HCT116 (cell line): Measurements from ENCODE around the gene EFNB2. TPM values are rescaled to one million over a fixed set of nuclear protein-coding genes. Genes with fewer than 3 reads are reported as not detected.

Source experiments
- ATAC-seq: fragments of 200-7000 bp; cut with Tn5 transposase; 2 replicates; pipeline ENCODE4 v1.9.1; 2020; ENCODE audit warnings: mild to moderate bottlenecking, moderate library complexity
- BruUV-seq: library from RNA; stranded (reverse); fragments of 400-500 nt; replicated peaks from 2 replicates; lab custom pipeline; 2021; lab: Mats Ljungman, UMichigan
- CTCF ChIA-PET: fragments of 300-600 bp; sonication (Branson Sonifier 250); formaldehyde crosslinking; loops from one replicate; lab custom pipeline; 2021; ENCODE audit warnings: antibody characterized with exemption; lab: Charles Lee
- POLR2A ChIA-PET: fragments of 300-600, 350-600 bp; sonication (Branson Sonifier 250); formaldehyde crosslinking; loops from one replicate; lab custom pipeline; 2021; ENCODE audit warnings: antibody characterized with exemption; lab: Charles Lee
- RAD21 ChIA-PET, 2 experiments: fragments of 300-600 bp; sonication (Branson Sonifier 250); formaldehyde crosslinking; loops; one replicate each; lab custom pipeline; 2023; ENCODE audit warnings: low total read pairs in 2 of 2; ENCODE audit not compliant: uncharacterized antibody in 2 of 2, unreplicated experiment in 2 of 2, low non-redundant PET in 1 of 2; lab: Charles Lee
- DNase-seq: peaks from one replicate; pipeline ENCODE4 v3.0.0-alpha.2; 2010; ENCODE audit warnings: low read depth, low spot score
- H2AFZ ChIP-seq: fragments of 200-600 bp; shearing (Covaris generic), sonication (generic); 2 replicates; pipeline ENCODE4 v1.6.1; 2017; ENCODE audit warnings: low read depth, mixed run types, mixed read lengths, antibody characterized with exemption, low read length; ENCODE audit not compliant: poor library complexity, severe bottlenecking
- H3K27ac ChIP-seq: 2 replicates; pipeline ENCODE4 v1.5.1; 2012; ENCODE audit warnings: low read depth, low read length
- H3K27me3 ChIP-seq: fragments of 200-600 bp; sonication (generic); 2 replicates; pipeline ENCODE4 v1.6.1; 2016; ENCODE audit warnings: mixed run types, low read length, mixed read lengths; ENCODE audit not compliant: insufficient read depth
- H3K36me3 ChIP-seq, 2 experiments: fragments of 200-500 bp in 1 of 2; fragments of 200-600 bp in 1 of 2; sonication (Bioruptor generic) in 1 of 2; sonication (generic) in 1 of 2; 2 replicates each; pipeline versions ENCODE4 v1.5.1 to v1.6.1; 2014 to 2016; ENCODE audit warnings: low read length in 2 of 2, inconsistent platforms in 1 of 2, mixed read lengths in 1 of 2, mixed run types in 1 of 2; ENCODE audit not compliant: insufficient read depth in 2 of 2, control insufficient read depth in 1 of 2
- H3K4me1 ChIP-seq, 2 experiments: fragments of 200-600 bp in 1 of 2; sonication (generic) in 1 of 2; 2 replicates each; pipeline versions ENCODE4 v1.5.1 to v1.6.1; 2012 to 2017; ENCODE audit warnings: low read length in 2 of 2, inconsistent platforms in 1 of 2, mild to moderate bottlenecking in 1 of 2, mixed read lengths in 1 of 2, mixed run types in 1 of 2, moderate library complexity in 1 of 2; ENCODE audit not compliant: insufficient read depth in 2 of 2, control insufficient read depth in 1 of 2
- H3K4me2 ChIP-seq: fragments of 200-600 bp; sonication (generic); 2 replicates; pipeline ENCODE4 v1.6.1; 2017; ENCODE audit warnings: mixed run types, low read length, mixed read lengths
- H3K4me3 ChIP-seq, 2 experiments: fragments of 200-600 bp in 1 of 2; sonication (generic) in 1 of 2; replicated peaks in 1 of 2; 2 replicates each; pipeline ENCODE4 v1.5.1; 2011 to 2016; ENCODE audit warnings: low read length in 2 of 2, control low read depth in 1 of 2, low read depth in 1 of 2, mild to moderate bottlenecking in 1 of 2, mixed read lengths in 1 of 2, mixed run types in 1 of 2
- H3K79me2 ChIP-seq: fragments of 200-600 bp; sonication (generic); 2 replicates; pipeline ENCODE4 v1.6.1; 2017; ENCODE audit warnings: mild to moderate bottlenecking, mixed run types, low read length, moderate library complexity, mixed read lengths; ENCODE audit not compliant: insufficient read depth
- H3K9ac ChIP-seq: fragments of 200-600 bp; sonication (generic); 2 replicates; pipeline ENCODE4 v1.6.1; 2016; ENCODE audit warnings: low read length, mixed read lengths
- H3K9me2 ChIP-seq: fragments of 200-600 bp; sonication (generic), shearing (Covaris generic); 2 replicates; pipeline ENCODE4 v1.6.1; 2017; ENCODE audit warnings: mixed run types, mild to moderate bottlenecking, moderate library complexity; ENCODE audit not compliant: insufficient read depth
- H3K9me3 ChIP-seq, 2 experiments: fragments of 200-500 bp in 1 of 2; fragments of 200-600 bp in 1 of 2; sonication (Bioruptor generic) in 1 of 2; sonication (generic) in 1 of 2; 2 replicates each; pipeline ENCODE4 v1.6.1; 2014 to 2017; ENCODE audit warnings: low read length in 2 of 2, mixed read lengths in 2 of 2, inconsistent platforms in 1 of 2, low read depth in 1 of 2, mild to moderate bottlenecking in 1 of 2, mixed run types in 1 of 2, moderate library complexity in 1 of 2; ENCODE audit not compliant: control insufficient read depth in 1 of 2, insufficient read depth in 1 of 2
- H4K20me1 ChIP-seq: fragments of 200-600 bp; sonication (generic), shearing (Covaris generic); 2 replicates; pipeline ENCODE4 v1.6.1; 2017; ENCODE audit warnings: mixed run types, mild to moderate bottlenecking, moderate library complexity; ENCODE audit not compliant: insufficient read depth
- CBX3 ChIP-seq: IDR thresholded peaks from 2 replicates; pipeline ENCODE4 v1.6.1; 2012; ENCODE audit warnings: low read depth
- CEBPB ChIP-seq: IDR thresholded peaks from 2 replicates; pipeline ENCODE4 v1.6.1; 2012; ENCODE audit warnings: low read depth
- EGR1 ChIP-seq: IDR thresholded peaks from 2 replicates; pipeline ENCODE4 v1.6.1; 2012; ENCODE audit warnings: low read depth
- ELF1 ChIP-seq: IDR thresholded peaks from 2 replicates; pipeline ENCODE4 v1.6.1; 2012; ENCODE audit warnings: low read depth, borderline replicate concordance
- EZH2 ChIP-seq: fragments of 200-600 bp; sonication (generic); IDR thresholded peaks from 2 replicates; pipeline ENCODE4 v1.6.1; 2017; ENCODE audit warnings: antibody characterized with exemption, mixed run types
- EZH2phosphoT487 ChIP-seq: fragments of 200-600 bp; IDR thresholded peaks from 2 replicates; pipeline ENCODE4 v1.6.1; 2018; ENCODE audit warnings: antibody characterized with exemption, borderline replicate concordance
- FOSL1 ChIP-seq: IDR thresholded peaks from 2 replicates; pipeline ENCODE4 v1.6.1; 2012; ENCODE audit warnings: low read depth
- MAX ChIP-seq: IDR thresholded peaks from 2 replicates; pipeline ENCODE4 v1.6.1; 2012
- POLR2A ChIP-seq: IDR thresholded peaks from 2 replicates; pipeline ENCODE4 v1.7.0; 2011; ENCODE audit warnings: borderline replicate concordance; ENCODE audit not compliant: insufficient read depth, insufficient read length; ENCODE audit errors: extremely low read depth
- REST ChIP-seq: IDR thresholded peaks from 2 replicates; pipeline ENCODE4 v1.6.1; 2012; ENCODE audit warnings: low read depth
- SIN3A ChIP-seq: IDR thresholded peaks from 2 replicates; pipeline ENCODE4 v1.6.1; 2012; ENCODE audit warnings: low read depth
- SP1 ChIP-seq: IDR thresholded peaks from 2 replicates; pipeline ENCODE4 v1.6.1; 2012; ENCODE audit warnings: low read depth
- SRF ChIP-seq: IDR thresholded peaks from 2 replicates; pipeline ENCODE4 v1.6.1; 2012; ENCODE audit warnings: low read depth
- YY1 ChIP-seq: IDR thresholded peaks from 2 replicates; pipeline ENCODE4 v1.6.1; 2011; ENCODE audit warnings: low read length, low read depth, moderate library complexity, mild to moderate bottlenecking; ENCODE audit not compliant: insufficient replicate concordance; ENCODE audit errors: extremely low read depth
- ZBTB33 ChIP-seq: IDR thresholded peaks from 2 replicates; pipeline ENCODE4 v1.6.1; 2011; ENCODE audit warnings: mild to moderate bottlenecking, low read length, moderate library complexity; ENCODE audit not compliant: insufficient replicate concordance; ENCODE audit errors: extremely low read depth
- ZFX ChIP-seq: fragments of 450-650 bp; IDR thresholded peaks from 2 replicates; pipeline ENCODE4 v1.6.1; 2017
- intact Hi-C: fragments of 100-400 bp; cut with micrococcal nuclease; formaldehyde crosslinking; loops from 2 replicates; pipeline ENCODE4 v1.10.0; 2022
- total RNA-seq: library from RNA; stranded (reverse); gene quantifications from one replicate; pipeline ENCODE4 v1.2.1, GENCODE V29; 2021; ENCODE audit not compliant: unreplicated experiment

The EFNB2 gene
- total RNA-seq, 1 experiment from 2014 or later = 30.9 TPM

- ChIA-PET POLR2A (no interaction called here), RAD21 (no interaction called here), CTCF (no interaction called here)
- ATAC-seq (no peak), DNase-seq (no peak)
- no peak overlapping the region for H3K4me3 ChIP-seq
- H3K9ac ChIP-seq = no peak overlapping the region
- no peaks in the 10 kb centered on the region for H4K20me1 ChIP-seq
- no peak overlapping the region for H2AFZ ChIP-seq
- H3K27me3 ChIP-seq = no peaks in the 10 kb centered on the region
- intact Hi-C loops = no loop called here
- no peak overlapping the region for H3K4me2 ChIP-seq
- no peaks in the 10 kb centered on the region for H3K4me1 ChIP-seq
- no peaks in the 10 kb centered on the region for H3K79me2 ChIP-seq
- no peak overlapping the region for H3K27ac ChIP-seq
- TF ChIP-seq SRF (no peak), CBX3 (no peak), CEBPB (no peak), EZH2 (no peak), EGR1 (no peak), REST (no peak), SIN3A (no peak), ZBTB33 (no peak), YY1 (no peak), POLR2A (no peak), EZH2phosphoT487 (no peak), ZFX (no peak), ELF1 (no peak), FOSL1 (no peak), MAX (no peak), SP1 (no peak)
- no peaks in the 10 kb centered on the region for H3K9me2 ChIP-seq
- BruUV-seq = no TSS peak
- H3K9me3 ChIP-seq = peaks cover 0 to 7% of the 10 kb centered on the region in 2 experiments; a peak in 1 of 4 replicates
- no peaks in the 10 kb centered on the region for H3K36me3 ChIP-seq
These were observed 45.8 kb upstream of the EFNB2 start for GRCh38 chr13:106581225-106581624.
